GM12892 (cell line): ENCODE measurements around the gene SPC25.

ENCODE experiments used
- POLR2A ChIP-seq: IDR thresholded peaks from 2 replicates; pipeline ENCODE4 v1.6.1; 2011; ENCODE audit warnings: low read depth, low read length, control low read depth
- POLR2AphosphoS5 ChIP-seq: IDR thresholded peaks from 2 replicates; pipeline ENCODE4 v1.6.1; 2011; ENCODE audit warnings: low read depth, low read length, control low read depth
- TAF1 ChIP-seq: IDR thresholded peaks from 2 replicates; pipeline ENCODE4 v1.6.1; 2011; ENCODE audit warnings: low read depth, mild to moderate bottlenecking, control low read depth, low read length, borderline replicate concordance

DNA sequence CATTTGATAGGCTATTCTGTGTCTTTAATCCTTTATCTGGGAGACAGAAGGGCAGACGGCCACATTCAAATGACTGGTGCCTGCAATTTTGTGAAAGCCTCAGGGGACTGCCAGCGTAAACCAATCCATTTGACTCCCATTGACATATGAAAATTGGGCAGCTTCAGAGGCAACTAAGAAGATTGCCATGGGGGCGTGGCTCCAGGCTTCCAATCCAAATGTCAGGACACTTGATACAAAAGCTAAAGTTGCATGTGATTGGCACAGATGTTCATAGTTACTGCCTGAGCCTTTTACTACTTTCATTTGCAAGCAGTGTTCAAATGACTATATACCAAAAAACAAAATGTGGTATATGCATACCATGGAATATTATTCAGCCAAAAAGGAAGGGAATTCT, 42.0 kb downstream of the SPC25 start:
- TF ChIP-seq POLR2A (no peak), POLR2AphosphoS5 (no peak), TAF1 (no peak)
